Hepatocyte (in vitro differentiated cells): ENCODE results near the gene NBAS. TPM values are rescaled to one million over a fixed set of nuclear protein-coding genes. Genes with fewer than 3 reads are reported as not detected.
A peak's percentile ranks its signal among the peaks of the same experiment; 100 is the strongest.

Experiments used
- DNase-seq: peaks from one replicate; pipeline ENCODE4 v3.0.0-alpha.2; 2016; ENCODE audit warnings: low spot score
- H2AFZ ChIP-seq: fragments of 200-600 bp; sonication (generic); 2 replicates; pipeline ENCODE4 v1.6.0; 2016; ENCODE audit warnings: antibody characterized with exemption, mild to moderate bottlenecking
- H3K27ac ChIP-seq: fragments of 200-600 bp; sonication (generic); 2 replicates; pipeline ENCODE4 v1.5.1; 2016; ENCODE audit warnings: mild to moderate bottlenecking
- H3K27me3 ChIP-seq: fragments of 200-600 bp; sonication (generic); 2 replicates; pipeline ENCODE4 v1.6.1; 2016
- H3K36me3 ChIP-seq: fragments of 200-600 bp; sonication (generic); replicated peaks from 2 replicates; pipeline ENCODE4 v1.5.1; 2016; ENCODE audit warnings: low read depth; ENCODE audit not compliant: insufficient read depth
- H3K4me1 ChIP-seq: fragments of 200-600 bp; sonication (generic); 2 replicates; pipeline ENCODE4 v1.5.1; 2016; ENCODE audit warnings: mild to moderate bottlenecking, moderate library complexity; ENCODE audit not compliant: insufficient read depth
- H3K4me2 ChIP-seq: fragments of 200-600 bp; sonication (generic); 2 replicates; pipeline ENCODE4 v1.6.0; 2016
- H3K4me3 ChIP-seq: fragments of 200-600 bp; sonication (generic); 2 replicates; pipeline ENCODE4 v1.5.1; 2016; ENCODE audit warnings: mild to moderate bottlenecking
- H3K79me2 ChIP-seq: fragments of 200-600 bp; sonication (generic); 2 replicates; pipeline ENCODE4 v1.6.0; 2017; ENCODE audit warnings: mild to moderate bottlenecking
- H3K9me2 ChIP-seq: fragments of 200-600 bp; sonication (generic); replicated peaks from 2 replicates; pipeline ENCODE4 v1.6.0; 2017; ENCODE audit warnings: mild to moderate bottlenecking; ENCODE audit not compliant: insufficient read depth
- H3K9me3 ChIP-seq: fragments of 200-600 bp; sonication (generic); 2 replicates; pipeline ENCODE4 v1.5.1; 2016; ENCODE audit warnings: low read depth, mild to moderate bottlenecking
- H4K20me1 ChIP-seq: fragments of 200-600 bp; sonication (generic); 2 replicates; pipeline ENCODE4 v1.6.0; 2016; ENCODE audit warnings: mild to moderate bottlenecking; ENCODE audit not compliant: insufficient read depth, poor library complexity, severe bottlenecking
- CTCF ChIP-seq: fragments of 200-600 bp; sonication (generic); IDR thresholded peaks from 2 replicates; pipeline ENCODE4 v1.5.1; 2016; ENCODE audit warnings: antibody characterized with exemption, mild to moderate bottlenecking; ENCODE audit not compliant: poor library complexity
- EZH2 ChIP-seq: fragments of 200-600 bp; sonication (generic); IDR thresholded peaks from 2 replicates; pipeline ENCODE4 v1.6.1; 2016; ENCODE audit warnings: antibody characterized with exemption, mild to moderate bottlenecking, borderline replicate concordance
- EZH2phosphoT487 ChIP-seq: fragments of 200-600 bp; sonication (generic); IDR thresholded peaks from one replicate; pipeline ENCODE4 v1.6.1; 2018; ENCODE audit warnings: antibody characterized with exemption, mild to moderate bottlenecking, low read depth, moderate library complexity; ENCODE audit not compliant: unreplicated experiment, severe bottlenecking
- WGBS: methylation state at CpG from one replicate; pipeline ENCODE4 v1.1.6; 2016; ENCODE audit warnings: low lambda C conversion rate; ENCODE audit errors: missing lambda C conversion rate; 5-methylcytosine and 5-hydroxymethylcytosine counted together
- polyA plus RNA-seq: library from polyadenylated mRNA; unstranded; fragments of >200 nt; fragmentation: Nextera tagmentation; extraction: Ambion mirVana; gene quantifications from 2 replicates; pipeline ENCODE4 v1.2.1, GENCODE V29; 2016
- total RNA-seq: library from RNA; depleted of rRNA; stranded (reverse); fragments of >200 nt; gene quantifications from 2 replicates; pipeline ENCODE4 v1.2.3, GENCODE V29; 2014

The NBAS gene
- total and polyA plus RNA-seq, 2 experiments from 2014 or later, result 20.8 to 47.2 TPM

GRCh38 chr2:15547115-15547876 is 13.8 kb downstream of the NBAS start:
- Histone ChIP-seq H3K9me3 (no peaks in the 10 kb centered on the region), H3K9me2 (no peaks in the 10 kb centered on the region), H4K20me1 (no peaks in the 10 kb centered on the region), H3K27me3 (no peaks in the 10 kb centered on the region), H3K36me3 (no peaks in the 10 kb centered on the region), H3K4me1 (no peaks in the 10 kb centered on the region), H3K79me2 (no peaks in the 10 kb centered on the region), H3K4me2 (no peak overlapping the region), H2AFZ (no peak overlapping the region), H3K4me3 (no peak overlapping the region), H3K27ac (no peak overlapping the region)
- DNase-seq, result no peak
- TF ChIP-seq CTCF (no peak), EZH2 (no peak), EZH2phosphoT487 (no peak)
- 95% methylated on average over 4 of the region's 4 CpGs for WGBS

- Histone ChIP-seq H3K27me3 (no peaks in the 10 kb centered on the region), H4K20me1 (no peaks in the 10 kb centered on the region), H3K27ac (no peak overlapping the region), H3K4me3 (no peak overlapping the region), H3K9me2 (no peaks in the 10 kb centered on the region), H3K4me2 (no peak overlapping the region), H3K36me3 (no peaks in the 10 kb centered on the region), H3K79me2 (no peaks in the 10 kb centered on the region), H3K9me3 (no peaks in the 10 kb centered on the region), H2AFZ (no peak overlapping the region), H3K4me1 (no peaks in the 10 kb centered on the region)
- TF ChIP-seq CTCF (peak; percentile 16), EZH2phosphoT487 (no peak), EZH2 (no peak)
- WGBS, result 87% methylated on average over 11 of the region's 11 CpGs
- no peak for DNase-seq
Measured at GRCh38 chr2:15546297-15547098, 14.6 kb downstream of the NBAS start.

- H2AFZ ChIP-seq, result no peak overlapping the region
- H3K27ac ChIP-seq, result no peak overlapping the region
- 95% methylated on average over 2 of the region's 2 CpGs for WGBS
- no peaks in the 10 kb centered on the region for H3K4me1 ChIP-seq
- no peaks in the 10 kb centered on the region for H3K36me3 ChIP-seq
- no peaks in the 10 kb centered on the region for H3K9me2 ChIP-seq
- H4K20me1 ChIP-seq, result no peaks in the 10 kb centered on the region
- no peak overlapping the region for H3K4me2 ChIP-seq
- no peak overlapping the region for H3K4me3 ChIP-seq
- no peaks in the 10 kb centered on the region for H3K79me2 ChIP-seq
- no peak for TF ChIP-seq CTCF
- no peak for TF ChIP-seq EZH2
- TF ChIP-seq EZH2phosphoT487, result no peak
- H3K9me3 ChIP-seq, result no peaks in the 10 kb centered on the region
- H3K27me3 ChIP-seq, result no peaks in the 10 kb centered on the region
- no peak for DNase-seq
Measured at GRCh38 chr2:15544227-15544626, 16.9 kb downstream of the NBAS start.
